Lower leg skin (tissue), 3 donors: ENCODE data around the gene GGACT.

Source experiments
- CTCF ChIP-seq, 3 donors: fragments of 450-650 bp; IDR thresholded peaks; one replicate each; pipeline ENCODE4 v1.5.1; 2016; ENCODE audit warnings: antibody characterized with exemption in 3 of 3, mild to moderate bottlenecking in 3 of 3, moderate library complexity in 2 of 3
- POLR2A ChIP-seq, 2 donors: fragments of 450-650 bp; IDR thresholded peaks; one replicate each; pipeline ENCODE4 v1.6.1; 2016 to 2017; ENCODE audit warnings: antibody characterized with exemption in 2 of 2, mild to moderate bottlenecking in 1 of 2, moderate library complexity in 1 of 2

GRCh38 chr13:100619940-100620339, 31.4 kb upstream of the GGACT start:
- TF ChIP-seq CTCF (IDR thresholded peaks at IDR 0.05) (no peak), POLR2A (IDR thresholded peaks at IDR 0.05) (no peak)
